ENCODE results near the gene AAMP.
A peak's percentile ranks its signal among the peaks of the same experiment; 100 is the strongest.

The AAMP gene

DNA sequence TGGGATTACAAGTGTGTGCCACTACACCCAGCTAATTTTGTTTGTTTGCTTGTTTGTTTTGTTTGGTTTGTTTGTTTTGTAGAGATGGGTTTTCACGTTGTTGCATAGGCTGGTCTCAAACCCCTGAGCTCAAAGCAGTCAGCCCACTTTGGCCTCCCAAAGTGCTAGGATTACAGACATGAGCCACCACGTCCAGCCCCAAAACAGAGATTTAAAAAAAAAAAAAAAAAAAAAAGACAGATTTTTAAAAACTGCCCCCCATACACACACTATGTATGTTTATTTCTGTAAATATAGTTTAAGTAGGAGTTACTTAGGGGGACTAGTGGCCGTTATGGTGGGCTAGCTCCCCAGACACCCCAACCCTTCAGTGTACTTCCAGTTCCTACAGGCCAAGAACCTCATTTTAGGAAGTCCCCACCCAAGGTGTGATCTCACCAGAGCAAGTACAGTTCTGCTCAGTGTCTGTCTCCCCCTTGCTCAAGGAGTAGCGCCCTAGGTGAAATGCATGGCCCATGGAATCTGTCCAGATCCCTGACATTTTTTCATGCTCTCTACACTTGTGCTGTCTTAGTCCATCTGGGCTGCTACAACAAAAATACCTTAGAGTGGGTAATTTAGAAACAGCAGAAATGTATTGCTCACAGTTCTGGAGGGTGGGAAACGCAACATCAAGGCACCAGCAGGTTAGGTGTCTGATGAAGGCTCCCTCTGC is 23.9 kb upstream of the AAMP start:
- DNase-seq, result no peak

DNA sequence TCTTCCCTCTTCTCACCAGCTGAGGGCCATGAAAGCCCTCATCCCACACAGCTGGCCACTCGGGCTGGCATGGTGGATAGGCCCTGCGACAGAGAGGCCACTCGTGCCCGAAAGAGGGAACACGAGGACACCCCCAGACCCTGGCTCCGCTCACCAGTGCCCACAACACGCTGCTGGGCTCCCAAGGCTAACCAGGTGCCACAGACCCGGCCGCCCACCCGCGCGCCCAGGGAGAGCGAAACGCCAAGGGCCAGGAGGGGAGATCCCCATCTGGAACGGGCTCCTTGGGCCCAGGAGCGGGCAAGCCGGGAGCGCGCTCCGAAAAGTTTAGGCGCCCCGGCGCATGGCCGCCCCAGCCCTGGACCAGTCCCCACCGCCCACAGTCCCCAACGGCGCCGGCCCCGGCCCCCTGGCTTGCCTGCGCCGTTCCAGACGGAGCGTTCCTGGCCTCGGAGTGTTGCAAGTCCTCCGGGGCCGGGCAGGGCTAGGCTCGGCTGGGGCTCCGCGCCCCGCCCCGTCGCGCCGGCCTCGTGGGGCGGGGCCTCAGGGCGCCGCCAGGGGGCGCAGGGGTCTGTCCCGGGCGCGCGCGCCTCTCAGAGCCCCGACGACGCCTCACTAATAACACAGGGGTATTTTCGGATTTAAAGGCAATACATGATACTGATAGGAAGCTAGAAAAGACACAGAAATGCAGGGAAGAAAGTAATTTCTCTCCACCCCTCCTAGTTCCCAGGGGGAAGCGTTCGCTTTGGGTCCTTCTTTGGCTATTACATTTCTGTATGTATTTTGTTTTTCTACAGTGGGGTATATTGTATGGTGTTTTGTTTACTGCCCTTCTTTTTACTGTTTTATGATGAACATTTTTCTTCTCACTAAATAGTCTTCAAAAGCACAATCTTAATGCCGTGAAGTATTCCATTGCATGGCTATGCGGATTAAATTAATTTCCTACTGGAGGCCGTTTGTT is 22.4 kb upstream of the AAMP start, which contains the start of gene TMBIM1:
TMBIM1 (minus strand) TSS at position 456 of the 967 bp plus-strand sequence. CDS start 10,362 bp downstream, outside the sequence.
- DNase-seq, result peak; percentile 79

DNA sequence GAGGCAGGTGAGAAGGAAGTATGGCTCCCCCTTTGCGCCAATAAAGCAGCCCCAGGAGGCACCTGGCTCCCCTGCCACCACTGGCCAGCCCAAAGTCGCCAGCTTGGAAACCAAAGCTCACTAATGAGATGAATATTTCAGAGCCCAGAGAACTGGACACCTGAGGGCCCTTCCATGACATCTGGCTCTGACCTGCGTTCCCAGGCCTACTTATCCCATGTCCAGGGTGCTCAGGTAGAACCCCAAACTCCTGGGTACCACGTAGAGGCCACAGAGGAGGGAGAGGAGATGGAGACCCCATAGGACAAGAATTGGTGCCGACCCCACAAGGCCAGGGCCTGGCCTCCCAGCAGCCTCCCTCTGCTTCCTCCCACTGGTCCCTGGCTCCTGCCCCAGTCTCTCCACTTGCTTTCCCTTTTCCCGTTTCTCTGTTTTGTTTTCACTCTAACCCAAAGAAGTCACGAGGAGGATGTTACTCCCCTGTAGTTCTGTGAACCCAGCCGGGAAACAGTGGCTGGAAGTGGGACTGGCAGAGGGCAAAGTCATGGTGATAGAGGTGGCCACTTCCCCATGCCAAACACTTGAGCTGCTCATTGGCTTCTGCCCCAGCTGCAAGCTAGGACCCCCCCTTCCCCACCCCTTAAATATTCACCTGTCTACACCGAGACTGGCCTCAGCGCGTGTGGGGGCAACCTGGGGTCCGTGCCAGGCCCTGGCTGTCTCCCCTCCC is 21.5 kb upstream of the AAMP start:
- DNase-seq, result no peak

DNA sequence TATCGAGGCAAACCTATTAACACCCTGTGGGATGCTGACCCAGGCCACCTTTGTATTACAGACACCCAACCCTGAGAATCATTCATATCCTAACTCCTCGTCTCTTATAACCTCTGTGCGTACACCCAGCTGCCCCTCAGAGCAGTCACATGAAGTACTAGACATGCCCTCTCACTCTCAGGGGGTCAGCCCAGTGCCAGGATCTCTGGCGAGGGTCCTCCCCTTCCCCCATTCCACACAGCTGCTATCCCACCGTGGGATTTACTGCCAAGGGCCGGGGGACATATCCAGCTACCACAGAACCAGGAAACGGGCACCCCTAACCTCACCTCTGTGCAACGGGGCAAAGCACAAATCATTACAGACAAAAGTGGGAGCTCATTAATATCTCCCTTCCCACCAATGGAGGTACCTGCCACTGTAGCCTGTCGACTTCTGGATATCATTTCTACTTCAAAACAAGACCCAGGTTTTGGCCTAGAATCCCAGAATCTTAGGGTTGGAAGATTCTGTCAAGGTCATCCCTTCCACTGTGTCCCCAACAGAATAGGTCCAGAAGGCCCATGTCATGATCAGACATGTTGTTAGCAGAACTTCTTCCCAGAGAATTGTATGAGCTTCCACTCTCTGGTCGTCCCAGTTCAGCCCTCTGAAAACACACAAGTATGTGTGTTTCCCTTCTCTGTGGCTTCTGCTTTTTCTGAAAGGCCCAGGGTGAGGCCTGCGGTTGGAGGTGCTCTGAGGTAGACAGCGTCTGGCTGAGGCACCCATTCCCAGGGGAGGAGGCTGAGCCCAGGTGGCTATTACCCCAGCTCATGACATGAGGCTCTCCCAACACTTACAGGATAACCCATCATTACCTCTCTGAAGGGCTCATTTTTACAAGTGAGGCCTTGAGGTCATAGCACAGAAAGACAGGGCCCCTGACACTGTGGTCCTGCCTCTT is 20.7 kb upstream of the AAMP start:
- peak; percentile 66 for DNase-seq

DNA sequence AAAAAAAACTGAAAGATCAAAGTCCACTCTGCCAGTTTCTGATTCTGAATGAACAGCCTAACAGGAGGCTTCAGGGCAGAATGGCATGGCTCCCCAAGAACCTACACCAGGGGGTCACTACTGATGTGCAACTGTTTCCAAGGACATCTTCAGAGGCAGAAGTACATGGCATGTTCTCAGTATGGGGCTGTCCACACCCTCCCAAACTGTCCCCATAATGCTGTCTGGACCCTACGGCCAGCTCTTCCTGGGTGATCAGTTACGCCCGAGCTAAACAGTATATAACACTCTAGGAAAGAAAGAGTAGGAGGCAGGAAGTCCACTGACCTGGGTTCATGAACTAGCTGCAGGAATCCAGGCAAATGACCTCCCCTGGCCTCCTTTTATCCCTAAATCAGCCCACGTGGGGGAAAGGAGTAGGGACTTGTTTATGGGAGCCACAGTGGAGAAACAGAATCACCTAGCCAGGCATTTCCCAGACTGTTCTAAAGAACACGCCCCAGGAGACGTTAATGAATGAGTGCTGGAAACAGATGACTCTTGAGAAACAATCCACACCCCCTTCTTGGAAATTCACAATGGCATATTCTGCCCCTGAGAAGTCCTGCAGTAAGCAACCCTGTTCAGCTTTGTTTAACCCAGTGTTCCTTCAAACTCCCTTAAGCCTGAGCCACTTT is 19.8 kb upstream of the AAMP start:
- no peak for DNase-seq

DNA sequence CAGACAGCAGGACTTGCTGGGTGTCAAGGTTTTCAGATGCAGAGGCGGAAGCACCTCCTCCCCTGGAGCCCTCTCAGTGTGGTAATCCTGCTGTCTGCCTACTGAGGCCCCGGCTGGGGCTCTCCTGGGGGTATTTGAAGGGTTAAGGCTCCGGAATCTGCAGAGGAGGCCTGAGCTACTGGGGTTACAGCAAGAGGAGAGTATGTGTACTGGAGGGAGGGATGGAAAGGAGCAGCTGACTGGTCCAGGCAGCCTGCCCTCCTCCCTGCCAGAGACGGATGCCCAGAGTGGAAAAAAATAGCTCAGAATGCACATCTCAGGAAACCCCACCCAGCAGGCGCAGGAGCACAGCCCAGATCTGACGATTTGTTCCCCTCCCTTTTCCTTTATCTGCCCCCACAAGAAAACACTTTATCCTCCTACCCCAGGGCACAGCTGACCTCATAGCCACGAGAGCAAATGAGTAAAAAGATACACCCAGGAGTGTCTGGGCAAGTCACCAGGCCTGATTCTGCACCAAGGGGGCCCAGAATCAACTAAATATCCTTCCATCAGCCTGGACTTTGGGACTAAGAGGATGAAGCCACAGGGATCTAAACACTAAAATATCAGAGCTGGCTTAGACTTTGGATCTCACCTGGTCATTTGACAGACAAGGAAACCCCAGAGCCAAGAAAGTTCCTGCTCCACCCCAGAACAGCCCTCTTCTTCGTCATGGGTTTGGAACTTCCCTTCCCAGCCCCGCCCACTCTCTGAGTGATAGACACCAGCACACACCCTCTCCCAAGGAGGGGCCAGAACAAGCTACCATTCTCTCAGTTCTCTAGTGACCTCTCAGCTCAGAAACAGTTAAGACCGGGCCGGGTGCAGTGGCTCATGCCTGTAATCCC is 16.9 kb upstream of the AAMP start:
- peak; percentile 88 for DNase-seq

DNA sequence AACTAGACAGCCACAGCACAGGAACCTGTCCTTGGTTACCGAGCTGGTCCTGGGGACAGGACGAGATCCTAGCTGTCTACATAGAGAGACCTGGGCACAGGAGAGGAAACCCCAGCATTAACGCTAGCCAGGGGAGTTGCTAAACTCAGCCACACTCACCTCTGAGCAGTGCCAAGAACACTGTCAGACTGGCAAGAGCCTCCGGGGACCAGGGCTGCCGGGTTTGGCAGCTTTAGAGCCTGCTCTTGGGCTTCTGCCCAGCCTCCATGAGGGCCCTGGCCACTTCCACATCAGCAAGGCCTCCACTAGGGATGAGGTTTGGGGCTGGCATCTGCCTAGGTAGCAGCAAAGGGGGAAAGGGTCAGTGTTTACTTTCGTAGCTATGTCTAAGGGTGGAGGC is 15.7 kb upstream of the AAMP start:
- DNase-seq, result no peak

DNA sequence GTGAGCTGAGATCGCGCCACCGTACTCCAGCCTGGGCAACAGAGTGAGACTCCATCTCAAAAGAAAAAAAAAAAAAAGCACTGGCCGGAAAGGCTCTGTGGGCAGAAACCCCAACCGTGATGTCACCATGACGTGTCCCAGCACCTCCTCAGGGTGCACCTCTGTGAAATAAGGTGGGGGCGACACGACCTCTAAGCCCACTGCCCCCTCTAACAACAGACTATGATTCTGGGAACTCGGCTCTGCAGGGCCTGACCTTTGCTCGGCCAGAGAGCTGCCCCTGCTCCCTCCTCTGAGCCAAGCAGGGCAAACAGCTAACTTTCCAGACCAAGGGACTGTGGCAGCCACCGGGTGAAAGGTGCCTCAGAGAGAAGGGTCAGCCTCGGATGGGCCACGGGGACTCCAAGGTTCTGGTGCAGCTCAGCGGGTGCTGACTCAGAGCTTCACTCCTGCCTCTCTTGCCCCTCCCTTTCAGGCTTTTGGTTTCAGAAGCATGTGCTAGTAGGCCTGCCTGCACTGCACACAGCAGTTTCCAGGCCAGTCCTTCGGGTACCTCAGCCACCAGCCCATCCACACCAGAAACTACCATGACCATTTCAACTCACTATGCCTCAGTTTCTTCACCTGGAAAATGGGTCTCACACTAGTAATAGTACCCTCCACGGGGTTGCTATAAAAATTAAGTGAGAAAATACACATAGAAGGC is 14.3 kb upstream of the AAMP start:
- DNase-seq, result peak; percentile 47

DNA sequence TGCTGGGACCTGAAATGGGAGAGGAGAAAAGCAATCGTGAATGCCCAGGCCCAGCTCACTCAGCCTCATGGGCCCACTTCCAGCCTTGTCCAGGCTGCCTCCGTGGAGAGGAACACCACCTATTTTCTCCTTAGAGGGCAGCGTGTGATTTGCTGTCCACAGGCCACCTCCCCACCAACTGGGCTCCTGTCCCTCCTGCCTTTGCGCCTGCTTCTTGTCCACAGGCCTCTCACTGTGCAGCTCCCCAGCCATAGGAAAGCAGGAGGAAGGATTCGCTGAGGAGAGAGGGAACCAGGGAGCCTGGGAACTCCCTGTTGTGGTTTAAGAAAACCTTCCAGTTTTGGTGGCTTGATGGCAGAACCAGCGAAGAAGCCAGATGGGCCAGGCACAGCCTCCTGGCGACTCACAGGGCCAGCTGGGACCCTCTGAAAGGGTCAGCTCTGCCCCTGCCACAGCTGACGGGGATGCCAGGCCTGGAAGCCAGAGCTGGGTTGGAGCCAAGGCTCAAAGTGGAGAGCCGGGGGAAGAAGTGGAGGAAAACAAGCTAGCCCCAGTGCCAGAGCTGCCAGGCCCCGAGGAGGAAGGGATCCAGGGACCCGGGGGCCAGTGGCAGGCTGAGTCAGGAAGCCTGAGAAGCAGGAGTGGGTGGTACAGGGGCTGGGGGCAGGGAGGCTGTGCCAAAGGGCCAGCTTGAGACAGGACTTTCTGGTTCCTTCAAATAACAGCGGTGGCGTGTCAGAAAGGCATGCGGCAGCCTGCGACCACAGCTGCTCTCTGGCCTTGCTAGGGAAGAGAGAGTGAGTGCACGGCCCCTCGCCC is 12.4 kb upstream of the AAMP start:
- no peak for DNase-seq

DNA sequence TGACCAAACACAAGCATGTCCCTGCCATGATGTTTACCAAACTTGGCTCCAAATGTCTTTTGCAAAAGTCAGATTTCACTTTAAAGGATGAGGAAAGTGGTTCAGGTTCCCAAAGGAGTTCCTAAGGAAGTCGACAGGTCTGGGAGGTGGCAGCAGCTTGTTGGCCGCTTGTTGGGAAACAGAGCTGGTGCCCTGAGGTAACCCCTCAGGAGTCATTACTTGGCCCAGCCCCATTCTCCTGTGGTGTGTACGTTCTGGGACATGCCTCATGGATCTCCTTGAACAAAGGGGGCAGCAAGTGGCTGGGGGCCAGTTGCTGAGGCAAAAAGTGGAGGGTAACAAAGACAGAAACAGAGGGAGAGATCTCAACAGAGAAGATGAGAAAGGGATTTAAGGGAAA is 11.5 kb upstream of the AAMP start:
- no peak for DNase-seq

DNA sequence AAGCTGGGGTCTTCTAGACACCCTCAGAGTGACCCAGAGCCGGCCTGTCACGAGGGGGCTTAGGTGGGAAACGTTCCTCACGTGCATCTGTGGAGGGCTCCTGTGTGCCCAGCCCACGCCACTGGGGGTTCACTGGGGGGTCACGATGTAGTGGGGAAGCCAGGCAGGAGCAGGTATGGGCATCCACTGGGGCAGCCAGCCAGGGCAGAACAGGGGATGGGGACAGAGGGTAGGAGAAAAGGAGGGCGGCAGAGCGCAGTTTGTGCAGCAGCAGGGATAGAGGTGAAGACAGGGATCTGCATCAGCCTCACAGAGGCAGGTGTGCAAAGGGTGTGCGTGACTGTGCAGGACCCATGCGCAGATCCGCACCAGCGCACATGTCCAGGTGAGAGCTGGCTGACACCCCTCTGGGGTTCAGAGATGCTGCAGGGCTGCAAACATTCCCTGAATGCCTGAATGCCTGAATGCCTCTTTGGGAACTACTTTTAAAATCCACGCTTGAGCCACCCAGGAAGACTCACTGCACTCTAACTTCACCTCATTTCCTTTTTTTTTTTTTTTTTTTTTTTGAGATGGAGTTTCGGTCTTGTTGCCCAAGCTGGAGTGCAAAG is 10.4 kb upstream of the AAMP start:
- no peak for DNase-seq

DNA sequence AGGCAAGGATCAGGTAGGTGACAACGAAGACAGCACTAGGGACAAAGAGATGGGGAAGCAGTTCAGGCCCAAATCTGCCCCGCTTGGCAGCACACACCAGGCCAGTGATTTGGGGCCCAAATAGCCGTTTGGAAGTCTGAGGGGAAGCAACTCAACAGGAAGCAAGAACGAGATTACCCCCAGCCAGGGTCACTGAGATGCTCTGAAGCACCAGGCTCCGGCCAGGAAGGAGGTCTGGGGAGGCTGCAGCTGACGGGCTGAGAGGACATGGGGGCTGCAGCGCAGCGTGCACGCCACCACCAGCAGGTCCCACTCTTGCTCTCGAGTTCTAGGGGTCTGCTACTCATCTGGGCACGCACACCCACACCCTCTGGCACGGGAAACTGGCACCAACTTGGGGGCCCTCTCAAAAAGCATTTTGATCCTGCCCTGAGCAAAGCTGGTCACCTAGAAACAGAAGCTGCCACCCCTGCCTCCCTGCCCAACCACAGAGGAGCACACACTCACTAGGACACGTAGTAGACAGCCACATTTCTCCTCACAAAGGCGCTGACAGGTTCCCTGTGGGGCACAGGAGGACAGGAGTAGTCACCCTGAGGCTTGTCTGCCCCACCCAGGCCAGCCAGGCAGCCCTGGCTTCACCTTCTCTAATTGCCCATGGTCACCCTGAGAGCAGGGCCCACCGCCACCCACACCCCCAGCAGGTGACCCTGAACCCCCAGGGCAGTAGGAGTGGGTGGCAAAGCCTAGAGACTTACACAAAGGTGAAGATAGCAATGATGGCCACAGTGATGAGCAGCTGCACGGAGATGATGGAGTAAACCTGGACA is 8.8 kb upstream of the AAMP start:
- DNase-seq, result no peak

DNA sequence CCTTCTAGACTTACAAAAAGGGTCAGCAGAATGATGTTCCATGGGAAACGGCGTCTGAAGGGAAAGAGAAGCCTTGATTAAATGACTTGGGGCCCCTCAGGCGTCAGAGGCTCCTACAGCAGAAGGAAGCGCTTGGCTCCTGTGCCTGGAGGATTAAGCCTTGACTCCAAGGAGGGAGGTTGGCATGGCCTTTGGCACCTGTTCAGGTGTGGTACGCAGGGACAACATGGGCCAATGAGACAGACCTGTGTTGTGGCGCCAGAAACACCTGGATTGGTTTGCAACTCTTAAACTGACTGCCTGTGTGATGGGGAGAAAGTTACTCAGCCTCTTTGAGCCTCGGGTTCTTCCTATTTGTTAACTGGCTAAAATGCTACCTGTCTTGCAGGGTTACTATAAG is 8.0 kb upstream of the AAMP start:
- no peak for DNase-seq

DNA sequence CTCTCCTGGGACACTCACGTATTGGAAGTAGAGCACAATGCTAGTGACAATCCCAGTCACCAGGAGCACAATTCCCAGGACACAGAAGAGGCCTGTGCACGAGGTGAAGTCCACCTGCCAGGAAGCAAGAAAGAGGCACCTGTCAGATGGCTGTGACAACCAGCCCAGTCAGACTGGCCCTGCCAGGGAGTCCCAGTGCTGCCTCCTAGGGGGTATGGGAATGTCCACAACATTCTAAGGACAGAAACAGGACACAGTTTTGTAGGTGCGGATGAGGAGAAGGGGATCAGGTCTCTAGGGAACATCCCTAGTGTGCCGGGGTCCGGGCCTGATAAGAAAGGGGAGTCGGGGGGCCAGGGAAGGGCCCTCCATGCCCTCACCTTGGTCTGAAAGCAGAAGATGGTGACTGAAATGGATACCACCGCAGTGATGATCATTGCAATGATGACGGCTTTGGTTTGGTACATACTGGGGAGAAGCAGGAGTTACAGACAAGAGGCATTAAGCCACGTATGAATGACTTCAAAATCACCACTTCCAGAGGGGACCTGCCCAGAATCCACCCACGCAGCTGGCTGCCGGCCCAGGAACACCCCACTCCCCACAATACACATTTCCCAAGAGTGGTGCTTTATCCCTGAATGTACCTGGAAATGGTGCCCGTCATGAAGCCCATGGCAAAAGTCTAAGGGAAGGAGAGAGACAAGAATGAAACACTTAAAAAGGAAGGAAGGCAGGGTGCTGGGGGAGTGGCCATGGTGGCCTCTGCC is 7.2 kb upstream of the AAMP start:
- no peak for DNase-seq

DNA sequence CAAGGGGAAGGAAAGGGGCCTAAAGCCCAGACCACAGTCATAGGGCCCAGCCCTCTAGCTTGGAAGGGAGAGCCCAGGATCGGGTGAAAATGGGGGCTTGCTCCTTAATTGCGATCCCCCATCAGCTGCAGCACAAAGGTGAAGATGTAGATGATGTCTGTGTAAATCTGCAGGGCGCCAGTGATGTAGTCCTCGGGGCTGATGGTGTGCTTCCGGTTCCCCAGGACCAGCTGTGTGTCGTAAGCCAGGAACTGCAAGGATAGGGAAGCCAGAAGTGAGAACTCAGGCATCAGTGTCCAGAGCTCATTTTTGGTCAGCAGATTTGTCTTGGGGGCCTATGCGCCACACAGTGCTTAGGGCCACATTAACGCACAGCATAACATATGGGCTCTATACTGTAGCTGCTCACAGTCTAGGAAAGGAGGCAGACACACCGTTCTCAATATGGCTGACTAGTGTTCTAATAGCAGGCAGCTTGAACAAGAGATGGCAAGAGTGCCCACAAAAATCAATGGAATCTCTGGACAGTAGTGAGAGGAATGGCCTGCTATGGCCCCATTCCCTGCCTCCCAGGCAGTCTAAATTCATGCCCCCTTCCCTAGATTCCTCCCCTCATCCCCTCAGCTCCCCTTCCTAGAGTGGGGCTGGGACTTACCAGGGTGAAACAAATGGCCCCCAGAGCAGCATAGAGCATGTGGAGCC is 5.6 kb upstream of the AAMP start:
- no peak for DNase-seq

DNA sequence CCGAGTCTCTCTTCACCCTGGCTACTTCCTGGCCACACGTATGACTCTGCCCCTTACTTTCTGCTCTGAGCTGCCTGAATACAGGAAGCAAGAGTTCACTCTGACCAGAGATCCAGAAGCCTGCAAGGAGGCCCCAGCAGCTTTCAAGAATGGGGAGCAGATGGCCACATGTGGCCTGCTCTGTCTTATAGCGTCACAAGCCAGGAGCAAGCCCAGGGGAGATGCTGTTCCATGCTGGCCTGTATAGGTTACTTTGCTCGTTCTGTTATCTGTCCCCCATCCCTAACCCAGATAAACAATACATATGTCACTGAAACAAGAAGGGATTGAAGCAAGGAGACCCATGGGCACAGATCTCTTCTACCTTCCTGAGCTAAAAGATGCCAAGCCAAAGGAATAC is 4.6 kb upstream of the AAMP start:
- DNase-seq, result no peak
